Gastroesophageal sphincter (tissue), 4 donors: ENCODE data around the gene IP6K2. TPM values are rescaled to one million over a fixed set of nuclear protein-coding genes. Genes with fewer than 3 reads are reported as not detected.

Source experiments
- ATAC-seq: fragments of 150-250 bp; one replicate; pipeline ENCODE4 v1.9.1; 2016; ENCODE audit warnings: mild to moderate bottlenecking, moderate library complexity
- H3K27ac ChIP-seq, 4 donors: fragments of 200-600 bp; sonication (generic) in 3 of 4; 1 replicate in 3 of 4; 2 replicates in 1 of 4; pipeline ENCODE4 v1.5.1; 2016 to 2019
- H3K27me3 ChIP-seq: fragments of 200-600 bp; sonication (generic); one replicate; pipeline ENCODE4 v1.5.1; 2019
- H3K36me3 ChIP-seq, 2 donors: fragments of 200-600 bp; sonication (generic); one replicate each; pipeline ENCODE4 v1.5.1; 2019; ENCODE audit warnings: control low read depth in 1 of 2
- H3K4me1 ChIP-seq, 3 donors: fragments of 200-600 bp; sonication (generic); 1 replicate in 2 of 3; 2 replicates in 1 of 3; pipeline ENCODE4 v1.5.1; 2016 to 2019; ENCODE audit warnings: control low read depth in 2 of 3
- H3K4me3 ChIP-seq, 2 donors: fragments of 200-600 bp; sonication (generic); one replicate each; pipeline ENCODE4 v1.5.1; 2019; ENCODE audit warnings: mild to moderate bottlenecking in 1 of 2, moderate library complexity in 1 of 2
- H3K9me3 ChIP-seq, 3 donors: fragments of 200-600 bp; sonication (generic); one replicate each; pipeline ENCODE4 v1.5.1; 2017 to 2019; ENCODE audit warnings: control low read depth in 2 of 3
- EP300 ChIP-seq: sonication (generic); formaldehyde crosslinking; IDR thresholded peaks from one replicate; pipeline ENCODE4 v1.6.1; 2017; ENCODE audit warnings: antibody characterized with exemption, mild to moderate bottlenecking
- POLR2A ChIP-seq, 2 donors: fragments of 450-650 bp; IDR thresholded peaks; one replicate each; pipeline ENCODE4 v1.6.1; 2017; ENCODE audit warnings: antibody characterized with exemption in 2 of 2, mild to moderate bottlenecking in 2 of 2, moderate library complexity in 1 of 2
- POLR2AphosphoS5 ChIP-seq: sonication (generic); formaldehyde crosslinking; IDR thresholded peaks from one replicate; pipeline ENCODE4 v1.6.1; 2017; ENCODE audit warnings: antibody characterized with exemption
- WGBS, 2 donors: methylation state at CpG; one replicate each; pipeline ENCODE4 v1.1.5; 2018; ENCODE audit warnings: low coverage in 1 of 2; 5-methylcytosine and 5-hydroxymethylcytosine counted together
- total RNA-seq, 4 donors: library from RNA; depleted of rRNA; stranded (reverse); fragments of >200 nt; gene quantifications; one replicate each; pipeline ENCODE4 v1.1.0, GENCODE V29; 2016
- TF ChIP-seq, protein P1 (sequence below), 4 experiments: fragments of 200-600 bp in 2 of 4; fragments of 450-650 bp in 2 of 4; sonication (generic) in 1 of 4; IDR thresholded peaks; one replicate each; pipeline ENCODE4 v1.5.1; 2017 to 2019; ENCODE audit warnings: antibody characterized with exemption in 4 of 4, mild to moderate bottlenecking in 2 of 4, moderate library complexity in 2 of 4

The IP6K2 gene
- total RNA-seq, 4 donors from 2014 or later, result 44.5 to 52.8 (median 48.1) TPM

DNA sequence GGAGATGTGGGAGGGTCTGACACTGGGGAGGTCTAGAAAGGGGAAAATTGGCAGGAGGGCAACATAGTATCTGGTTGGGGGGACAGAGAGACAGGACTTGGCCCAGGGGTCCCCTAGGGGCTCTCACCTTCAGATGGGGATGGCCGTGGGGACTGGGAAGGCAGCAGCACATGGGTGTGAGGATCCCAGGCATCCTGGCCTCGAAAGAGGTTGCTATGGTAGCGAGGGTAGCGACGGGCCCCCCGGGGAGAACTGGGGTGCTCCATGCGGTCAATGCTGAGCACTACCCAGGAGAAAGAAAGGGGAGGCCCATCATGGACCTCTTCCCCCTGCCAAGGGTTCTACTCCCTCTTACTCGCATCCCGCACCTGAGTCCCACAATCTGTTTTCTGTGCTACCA is 69.3 kb downstream of the IP6K2 start:
- 71 to 79% methylated on average over 4 to 9 of the region's 9 CpGs for WGBS, 2 donors
- no peaks in the 10 kb centered on the region for H3K4me1 ChIP-seq
- H3K36me3 ChIP-seq, result no peaks in the 10 kb centered on the region
- H3K4me3 ChIP-seq, result no peak overlapping the region
- no peak for ATAC-seq
- H3K27ac ChIP-seq, result no peak overlapping the region
- TF ChIP-seq POLR2AphosphoS5 (no peak), POLR2A (IDR thresholded peaks at IDR 0.05) (no peak), EP300 (no peak)
- TF ChIP-seq, protein P1, sequence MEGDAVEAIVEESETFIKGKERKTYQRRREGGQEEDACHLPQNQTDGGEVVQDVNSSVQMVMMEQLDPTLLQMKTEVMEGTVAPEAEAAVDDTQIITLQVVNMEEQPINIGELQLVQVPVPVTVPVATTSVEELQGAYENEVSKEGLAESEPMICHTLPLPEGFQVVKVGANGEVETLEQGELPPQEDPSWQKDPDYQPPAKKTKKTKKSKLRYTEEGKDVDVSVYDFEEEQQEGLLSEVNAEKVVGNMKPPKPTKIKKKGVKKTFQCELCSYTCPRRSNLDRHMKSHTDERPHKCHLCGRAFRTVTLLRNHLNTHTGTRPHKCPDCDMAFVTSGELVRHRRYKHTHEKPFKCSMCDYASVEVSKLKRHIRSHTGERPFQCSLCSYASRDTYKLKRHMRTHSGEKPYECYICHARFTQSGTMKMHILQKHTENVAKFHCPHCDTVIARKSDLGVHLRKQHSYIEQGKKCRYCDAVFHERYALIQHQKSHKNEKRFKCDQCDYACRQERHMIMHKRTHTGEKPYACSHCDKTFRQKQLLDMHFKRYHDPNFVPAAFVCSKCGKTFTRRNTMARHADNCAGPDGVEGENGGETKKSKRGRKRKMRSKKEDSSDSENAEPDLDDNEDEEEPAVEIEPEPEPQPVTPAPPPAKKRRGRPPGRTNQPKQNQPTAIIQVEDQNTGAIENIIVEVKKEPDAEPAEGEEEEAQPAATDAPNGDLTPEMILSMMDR (IDR thresholded peaks at IDR 0.05), result no peak
- no peaks in the 10 kb centered on the region for H3K9me3 ChIP-seq
- H3K27me3 ChIP-seq, result no peaks in the 10 kb centered on the region

DNA sequence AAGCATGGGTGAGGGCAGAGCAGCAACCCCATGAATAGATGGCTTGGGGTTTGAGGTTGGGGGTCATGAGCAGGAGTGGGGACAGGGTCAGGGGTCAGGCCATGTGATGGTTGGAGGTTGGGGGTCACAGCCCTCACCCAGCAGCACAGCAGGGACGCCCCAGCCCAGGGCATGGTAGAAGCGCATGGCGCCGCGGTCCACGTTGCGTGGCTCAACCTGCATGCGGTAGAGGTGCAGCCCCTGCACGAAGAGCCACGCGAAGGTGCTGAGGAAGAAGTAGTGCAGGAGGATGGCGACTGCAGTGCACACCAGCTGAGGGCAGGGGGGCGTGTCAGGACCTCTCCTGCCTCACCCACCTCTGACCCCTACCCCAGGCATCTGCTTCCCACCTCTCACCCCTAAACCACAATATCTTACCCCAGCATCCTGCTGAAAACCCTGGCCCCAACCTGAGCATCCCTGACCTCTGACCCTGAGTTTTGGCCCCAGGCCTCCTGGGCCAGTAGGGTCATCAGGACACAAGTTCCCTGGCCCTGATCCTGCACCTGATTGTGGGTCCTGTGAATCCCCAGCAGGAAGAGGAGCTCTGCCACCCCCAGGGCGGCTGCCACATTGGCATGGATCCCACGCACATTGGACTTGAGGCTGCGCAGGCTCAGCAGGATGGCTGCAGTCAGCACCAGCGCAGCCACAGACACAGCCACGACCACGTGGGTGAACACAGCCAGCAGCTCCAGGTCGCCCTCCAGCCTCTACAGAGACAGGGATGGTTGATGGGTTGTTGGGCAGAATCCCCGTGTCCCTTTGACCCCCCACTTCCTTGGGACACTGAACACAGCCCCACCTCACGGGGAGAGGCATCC is 71.9 kb downstream of the IP6K2 start:
- no peak for TF ChIP-seq POLR2AphosphoS5
- TF ChIP-seq POLR2A (IDR thresholded peaks at IDR 0.05), result no peak
- TF ChIP-seq EP300, result no peak
- TF ChIP-seq, protein P1 (IDR thresholded peaks at IDR 0.05), result no peak
- Histone ChIP-seq H3K4me3 (no peak overlapping the region), H3K4me1 (no peaks in the 10 kb centered on the region), H3K36me3 (no peaks in the 10 kb centered on the region), H3K9me3 (no peaks in the 10 kb centered on the region), H3K27ac (no peak overlapping the region), H3K27me3 (no peaks in the 10 kb centered on the region)
- WGBS, 2 donors, result no CpG with 5 or more reads among the region's 22 CpGs
- no peak for ATAC-seq

DNA sequence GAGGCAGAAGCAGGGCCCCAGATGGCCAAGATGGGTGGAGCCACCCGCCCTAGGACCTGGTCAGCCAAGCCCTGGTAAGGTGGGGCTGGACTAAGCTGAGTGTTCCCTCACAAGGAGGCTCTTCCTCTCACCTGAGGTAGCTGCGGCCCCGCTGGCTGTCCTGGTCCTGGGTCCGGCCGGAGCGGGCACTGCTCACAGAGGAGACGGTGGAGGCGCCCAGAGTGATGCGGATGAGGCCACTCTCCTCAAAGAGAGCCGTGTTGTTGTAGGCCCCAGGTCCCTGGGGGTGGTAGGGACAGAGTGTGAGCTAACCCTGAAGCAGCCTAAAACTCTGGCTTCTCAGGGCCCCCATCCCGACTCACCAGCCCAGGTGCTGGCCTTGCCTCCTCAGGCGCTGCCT is 74.4 kb downstream of the IP6K2 start:
- ATAC-seq, result no peak
- WGBS, 2 donors, result no CpG with 5 or more reads among the region's 12 CpGs

DNA sequence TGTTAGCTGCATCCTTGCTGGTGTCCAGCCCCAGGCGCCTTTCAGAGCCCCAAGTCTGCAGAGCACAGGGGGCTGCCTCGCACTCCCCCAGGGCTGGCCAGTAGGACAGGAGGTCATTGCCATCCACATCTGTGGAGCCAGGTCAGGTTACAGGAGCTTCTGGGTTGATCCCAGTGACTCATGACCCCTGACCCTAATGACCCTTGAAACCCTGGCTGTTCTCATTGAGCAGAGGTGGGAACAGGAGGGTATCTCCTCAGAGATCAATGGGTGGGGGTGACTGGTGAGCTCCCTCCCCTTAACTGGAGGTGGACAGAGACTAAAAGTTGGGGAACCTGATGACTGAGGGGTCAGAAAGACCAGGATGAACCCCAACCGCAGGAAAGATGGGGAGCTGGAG is 75.6 kb downstream of the IP6K2 start:
- Histone ChIP-seq H3K4me1 (peaks cover 0 to 5% (median 2%) of the 10 kb centered on the region in 3 donors), H3K36me3 (no peaks in the 10 kb centered on the region), H3K27me3 (no peaks in the 10 kb centered on the region), H3K9me3 (no peaks in the 10 kb centered on the region), H3K4me3 (no peak overlapping the region), H3K27ac (no peak overlapping the region)
- ATAC-seq, result no peak
- WGBS, 2 donors, result 100% methylated on average over 1 of the region's 3 CpGs; no CpG with 5 or more reads in 1 of the 2 donors
- TF ChIP-seq EP300 (no peak), POLR2AphosphoS5 (no peak), POLR2A (IDR thresholded peaks at IDR 0.05) (no peak)
- TF ChIP-seq, protein P1 (IDR thresholded peaks at IDR 0.05), result no peak

More for the DNA sequence above, 74.4 kb downstream of the IP6K2 start:
- no peaks in the 10 kb centered on the region for H3K9me3 ChIP-seq
- no peak overlapping the region for H3K4me3 ChIP-seq
- no peaks in the 10 kb centered on the region for H3K36me3 ChIP-seq
- no peaks in the 10 kb centered on the region for H3K4me1 ChIP-seq
- H3K27me3 ChIP-seq, result no peaks in the 10 kb centered on the region
- no peak overlapping the region for H3K27ac ChIP-seq
- TF ChIP-seq POLR2A (IDR thresholded peaks at IDR 0.05), result no peak
- no peak for TF ChIP-seq POLR2AphosphoS5
- TF ChIP-seq EP300, result no peak
- TF ChIP-seq, protein P1 (IDR thresholded peaks at IDR 0.05), result no peak
